PC-3 (cell line): ENCODE measurements around the gene ZNF385A.

ENCODE experiments used
- EZH2 ChIP-seq: fragments of 300-600 bp; sonication (generic); IDR thresholded peaks from one replicate; pipeline ENCODE4 v1.6.1; 2017; ENCODE audit warnings: antibody characterized with exemption, mild to moderate bottlenecking, low read length; ENCODE audit not compliant: unreplicated experiment
- EZH2phosphoT487 ChIP-seq: fragments of 300-600 bp; sonication (generic); IDR thresholded peaks from 2 replicates; pipeline ENCODE4 v1.6.1; 2018; ENCODE audit warnings: mild to moderate bottlenecking, antibody characterized with exemption, low read length, borderline replicate concordance
- TF ChIP-seq, protein P1 (sequence below): fragments of 300-600 bp; sonication (generic); conservative IDR thresholded peaks from 2 replicates; pipeline ENCODE4 v1.5.1; 2017; ENCODE audit warnings: antibody characterized with exemption, low read depth, mild to moderate bottlenecking, low read length

DNA sequence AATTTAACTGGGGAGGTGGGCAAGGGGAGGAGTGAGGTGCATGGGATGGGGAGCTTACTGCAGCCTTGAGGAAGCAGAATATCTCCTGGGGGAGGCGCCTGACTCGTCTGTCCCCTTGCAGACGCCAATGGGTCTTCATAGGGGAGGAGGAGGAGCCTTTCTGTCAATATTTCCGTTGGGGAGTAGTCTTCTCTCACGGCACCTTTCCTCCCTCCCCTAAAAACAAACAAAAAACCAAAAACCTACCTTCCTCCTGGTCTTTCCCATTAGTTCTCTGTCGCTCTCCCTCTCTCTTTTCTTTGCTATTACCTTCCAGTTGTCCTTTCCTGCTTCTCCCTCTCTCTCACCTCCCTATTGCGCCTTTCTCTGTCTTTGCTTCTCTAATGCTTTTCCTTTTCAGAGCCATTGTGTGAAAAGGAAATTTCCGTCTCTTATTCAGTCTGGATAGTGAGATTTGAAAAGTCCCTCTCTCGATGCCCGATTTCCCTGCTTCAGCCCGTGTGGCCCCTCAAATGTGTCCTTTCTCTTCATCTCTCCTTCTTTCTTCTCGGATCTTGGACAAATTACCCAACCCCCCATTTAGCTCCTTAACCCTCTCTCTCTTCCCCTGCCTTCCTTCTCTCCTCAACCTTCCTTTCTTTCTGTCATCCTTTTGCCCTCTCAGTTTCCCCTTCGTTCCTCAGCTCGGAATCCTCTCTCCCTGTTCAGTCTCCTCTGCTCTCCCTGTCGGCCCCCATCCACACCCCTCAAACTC lies 26.2 kb downstream of the ZNF385A start:
- TF ChIP-seq, protein P1, sequence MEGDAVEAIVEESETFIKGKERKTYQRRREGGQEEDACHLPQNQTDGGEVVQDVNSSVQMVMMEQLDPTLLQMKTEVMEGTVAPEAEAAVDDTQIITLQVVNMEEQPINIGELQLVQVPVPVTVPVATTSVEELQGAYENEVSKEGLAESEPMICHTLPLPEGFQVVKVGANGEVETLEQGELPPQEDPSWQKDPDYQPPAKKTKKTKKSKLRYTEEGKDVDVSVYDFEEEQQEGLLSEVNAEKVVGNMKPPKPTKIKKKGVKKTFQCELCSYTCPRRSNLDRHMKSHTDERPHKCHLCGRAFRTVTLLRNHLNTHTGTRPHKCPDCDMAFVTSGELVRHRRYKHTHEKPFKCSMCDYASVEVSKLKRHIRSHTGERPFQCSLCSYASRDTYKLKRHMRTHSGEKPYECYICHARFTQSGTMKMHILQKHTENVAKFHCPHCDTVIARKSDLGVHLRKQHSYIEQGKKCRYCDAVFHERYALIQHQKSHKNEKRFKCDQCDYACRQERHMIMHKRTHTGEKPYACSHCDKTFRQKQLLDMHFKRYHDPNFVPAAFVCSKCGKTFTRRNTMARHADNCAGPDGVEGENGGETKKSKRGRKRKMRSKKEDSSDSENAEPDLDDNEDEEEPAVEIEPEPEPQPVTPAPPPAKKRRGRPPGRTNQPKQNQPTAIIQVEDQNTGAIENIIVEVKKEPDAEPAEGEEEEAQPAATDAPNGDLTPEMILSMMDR = no peak
- TF ChIP-seq EZH2 (no peak), EZH2phosphoT487 (no peak)
